B cell (primary cell): ENCODE measurements around the gene TRIM54.

Experiments used
- EZH2 ChIP-seq: IDR thresholded peaks from 2 replicates; pipeline ENCODE4 v1.6.1; 2012; ENCODE audit warnings: borderline replicate concordance, low read depth, mild to moderate bottlenecking, moderate library complexity, low read length; ENCODE audit not compliant: insufficient read depth, poor library complexity, severe bottlenecking
- TF ChIP-seq, protein P1 (sequence below): fragments of 200-600 bp; IDR thresholded peaks from one replicate; pipeline ENCODE4 v1.8.0; 2022; ENCODE audit warnings: antibody characterized with exemption, mild to moderate bottlenecking

DNA sequence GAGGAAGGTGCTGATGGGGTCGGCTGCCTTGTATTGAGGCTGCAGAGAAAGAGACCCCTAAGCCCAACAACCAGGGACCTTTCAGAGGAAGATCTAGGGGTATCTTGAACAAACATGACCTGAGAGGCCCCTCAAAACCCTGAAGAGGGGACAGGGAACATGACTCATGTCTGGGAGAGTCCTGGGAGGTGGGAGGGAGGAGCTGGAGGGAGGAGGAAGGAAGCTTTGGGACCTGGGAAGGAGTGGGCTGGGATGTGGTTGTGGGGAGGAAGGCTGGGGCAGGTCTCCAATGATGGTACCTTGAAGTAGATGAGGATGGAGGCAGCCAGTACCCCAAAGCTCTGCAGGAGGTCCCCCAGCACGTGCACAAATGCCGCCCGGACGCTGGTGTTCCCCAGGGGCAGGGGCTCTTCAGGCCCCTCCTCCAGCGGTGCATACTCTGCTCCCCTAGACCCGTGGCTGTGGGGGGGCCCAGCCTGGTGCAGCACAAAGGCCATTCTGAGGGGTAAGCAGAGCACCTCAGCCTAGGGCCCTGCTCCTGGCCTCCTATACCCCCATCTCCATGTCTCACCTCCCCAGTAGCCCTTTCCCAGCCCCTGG lies 25.3 kb upstream of the TRIM54 start:
- TF ChIP-seq EZH2 = no peak
- TF ChIP-seq, protein P1, sequence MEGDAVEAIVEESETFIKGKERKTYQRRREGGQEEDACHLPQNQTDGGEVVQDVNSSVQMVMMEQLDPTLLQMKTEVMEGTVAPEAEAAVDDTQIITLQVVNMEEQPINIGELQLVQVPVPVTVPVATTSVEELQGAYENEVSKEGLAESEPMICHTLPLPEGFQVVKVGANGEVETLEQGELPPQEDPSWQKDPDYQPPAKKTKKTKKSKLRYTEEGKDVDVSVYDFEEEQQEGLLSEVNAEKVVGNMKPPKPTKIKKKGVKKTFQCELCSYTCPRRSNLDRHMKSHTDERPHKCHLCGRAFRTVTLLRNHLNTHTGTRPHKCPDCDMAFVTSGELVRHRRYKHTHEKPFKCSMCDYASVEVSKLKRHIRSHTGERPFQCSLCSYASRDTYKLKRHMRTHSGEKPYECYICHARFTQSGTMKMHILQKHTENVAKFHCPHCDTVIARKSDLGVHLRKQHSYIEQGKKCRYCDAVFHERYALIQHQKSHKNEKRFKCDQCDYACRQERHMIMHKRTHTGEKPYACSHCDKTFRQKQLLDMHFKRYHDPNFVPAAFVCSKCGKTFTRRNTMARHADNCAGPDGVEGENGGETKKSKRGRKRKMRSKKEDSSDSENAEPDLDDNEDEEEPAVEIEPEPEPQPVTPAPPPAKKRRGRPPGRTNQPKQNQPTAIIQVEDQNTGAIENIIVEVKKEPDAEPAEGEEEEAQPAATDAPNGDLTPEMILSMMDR = no peak
